H4 (cell line): ENCODE measurements around the gene LAMTOR3. TPM values are rescaled to one million over a fixed set of nuclear protein-coding genes. Genes with fewer than 3 reads are reported as not detected.

ENCODE experiments used
- DNase-seq: peaks from one replicate; pipeline ENCODE4 v3.0.0-alpha.2; 2015; ENCODE audit warnings: low spot score
- total RNA-seq: library from RNA; depleted of rRNA; stranded (reverse); fragments of >200 nt; shearing (Covaris generic); gene quantifications from 2 replicates; pipeline ENCODE4 v1.2.3, GENCODE V29; 2014; rRNA removed

The LAMTOR3 gene, protein sequence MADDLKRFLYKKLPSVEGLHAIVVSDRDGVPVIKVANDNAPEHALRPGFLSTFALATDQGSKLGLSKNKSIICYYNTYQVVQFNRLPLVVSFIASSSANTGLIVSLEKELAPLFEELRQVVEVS
- 60.3 and 78.0 TPM in 2 replicates for total RNA-seq

DNA sequence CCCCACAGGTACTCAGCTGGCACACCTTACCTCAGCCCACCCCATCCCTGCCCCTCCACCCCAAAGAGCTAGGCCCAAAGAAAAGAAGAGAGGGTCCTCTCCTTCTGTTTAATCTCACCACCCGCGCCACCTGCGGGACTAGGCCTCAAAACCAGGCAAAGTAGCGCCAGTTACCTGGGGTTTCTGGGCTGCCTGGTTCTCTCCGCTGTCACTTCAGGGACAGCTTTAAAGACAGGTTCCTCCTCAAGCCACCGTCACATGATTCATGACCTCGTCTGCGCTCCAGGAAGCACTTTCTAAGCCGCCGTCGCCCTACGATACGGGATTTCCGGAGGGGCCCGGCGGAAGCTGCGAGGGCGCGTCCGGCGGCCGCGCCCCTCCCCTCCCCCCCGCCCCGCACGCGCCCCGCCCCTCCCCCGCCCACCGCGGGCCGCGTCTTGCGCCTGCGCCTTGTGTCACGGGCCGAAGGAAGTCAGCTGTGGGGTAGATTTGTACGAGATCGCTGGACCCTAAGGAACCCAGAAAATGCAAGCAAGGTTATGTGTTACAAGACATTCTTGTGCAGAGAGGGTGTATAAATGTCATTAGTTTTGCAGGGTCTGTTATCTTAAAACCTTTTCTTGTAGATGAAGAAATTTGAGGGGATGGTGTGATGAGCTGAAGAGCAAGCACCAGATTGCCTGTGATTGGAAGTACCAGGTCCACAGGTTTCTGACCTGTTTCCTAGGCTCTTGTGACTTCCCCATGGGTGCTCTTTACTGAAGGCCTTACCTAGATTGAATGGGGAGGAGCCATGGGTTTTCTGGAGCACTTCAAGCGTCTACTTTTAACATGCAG, at the start of gene LAMTOR3:
Gene LAMTOR3, minus strand, starts transcription at position 267 of the 837 bp plus-strand sequence. CDS start 464 bp downstream, outside the sequence.
- peak; percentile 91 for DNase-seq

- no peak for DNase-seq
Observed at GRCh38 chr4:99938243-99938753, 44.1 kb upstream of the LAMTOR3 start.

DNA sequence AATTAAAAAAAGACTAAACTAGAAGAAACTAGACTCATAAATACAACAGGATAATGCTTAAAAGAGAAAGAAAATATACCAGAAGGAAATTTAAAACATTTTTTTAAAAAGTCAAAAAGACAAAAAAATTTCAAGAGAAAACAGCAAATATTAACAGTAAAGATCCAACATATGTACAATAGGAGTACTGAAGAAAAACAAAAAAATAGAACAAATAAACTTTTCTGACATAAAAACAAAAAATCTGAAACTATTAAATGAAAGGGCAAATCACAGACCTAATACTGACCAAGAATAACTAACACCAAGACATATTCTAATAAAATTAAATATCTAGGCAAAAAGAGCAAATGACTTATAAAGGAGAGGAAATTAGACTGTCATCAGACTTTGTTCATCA, 40.7 kb upstream of the LAMTOR3 start:
- DNase-seq, result no peak

DNA sequence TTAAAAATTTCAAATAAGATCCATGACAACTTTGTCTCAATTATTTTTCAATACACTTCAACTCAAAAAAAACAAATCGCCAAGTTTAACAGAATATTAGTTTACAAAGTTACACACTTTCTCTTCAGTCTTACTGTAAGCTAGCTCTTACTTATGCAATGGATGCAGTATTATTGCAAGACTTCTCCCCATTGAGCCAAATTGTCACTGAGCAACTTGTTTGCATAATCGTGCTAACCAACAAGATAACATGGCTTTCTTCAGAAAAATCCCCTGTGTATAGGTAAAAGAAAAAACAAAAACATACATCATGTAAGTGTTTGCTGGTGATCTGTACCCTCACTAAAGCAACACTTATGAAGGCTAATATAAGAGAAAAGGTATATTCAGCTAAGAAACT, 33.3 kb upstream of the LAMTOR3 start:
- no peak for DNase-seq

GRCh38 chr4:99921174-99921573, 26.9 kb upstream of the LAMTOR3 start:
- no peak for DNase-seq

DNA sequence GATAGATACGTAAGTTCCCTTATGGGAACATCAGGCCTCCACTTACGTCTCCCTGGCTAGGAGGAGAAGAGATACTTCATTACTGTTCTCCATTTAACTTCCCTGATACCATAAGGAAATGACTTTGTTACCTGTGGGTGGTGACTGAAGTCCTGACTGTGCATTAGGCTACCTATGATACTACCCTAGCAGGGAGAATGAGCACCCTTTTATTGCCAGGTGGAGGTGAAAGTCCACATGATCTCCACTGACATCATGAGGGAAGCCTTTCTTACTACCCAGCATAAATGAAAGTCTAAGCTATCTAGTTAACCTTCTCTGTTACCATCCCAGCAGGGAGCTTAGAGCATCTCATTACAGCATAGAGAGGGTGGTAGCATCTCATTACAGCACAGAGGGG, 24.4 kb upstream of the LAMTOR3 start:
- DNase-seq, result no peak

GRCh38 chr4:99917575-99917974, 23.3 kb upstream of the LAMTOR3 start:
- no peak for DNase-seq

- no peak for DNase-seq
Observed at GRCh38 chr4:99915449-99915848, 21.2 kb upstream of the LAMTOR3 start.

DNA sequence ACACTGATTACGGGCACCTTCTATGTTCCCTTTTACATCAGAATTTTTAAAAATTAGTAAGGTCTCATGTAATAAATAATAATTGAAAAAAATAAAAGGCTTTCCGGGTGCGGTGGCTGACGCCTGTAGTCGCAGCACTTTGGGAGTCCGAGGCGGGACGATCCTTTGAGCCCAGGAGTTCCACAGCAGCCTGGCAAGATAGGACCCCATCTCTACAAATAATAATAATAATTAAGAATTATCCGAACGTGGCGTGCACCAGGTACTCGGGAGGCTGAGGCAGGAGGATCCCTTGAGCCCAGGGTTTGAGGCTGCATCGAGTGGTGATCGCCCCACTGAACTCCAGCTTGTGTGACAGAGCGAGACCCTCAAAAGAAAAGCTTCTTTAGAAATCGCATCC, 771 bp upstream of the LAMTOR3 start:
- DNase-seq, result no peak

DNA sequence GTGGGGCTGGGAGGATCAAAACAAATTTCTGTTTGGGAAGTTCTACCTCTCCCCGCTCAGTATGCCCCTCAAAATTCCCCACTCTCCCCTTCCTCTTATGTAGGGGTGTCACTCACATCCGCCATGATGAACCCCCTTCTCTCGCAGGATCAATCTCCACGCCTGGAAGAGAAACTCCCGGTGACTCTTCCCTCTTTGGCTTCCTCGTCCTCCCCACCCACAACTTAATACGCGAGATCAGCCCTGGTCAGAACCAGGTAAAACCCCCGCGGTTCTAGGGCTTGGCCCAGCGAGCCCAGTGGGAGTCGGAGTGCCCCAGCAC, 427 bp downstream of the LAMTOR3 start:
- no peak for DNase-seq

DNA sequence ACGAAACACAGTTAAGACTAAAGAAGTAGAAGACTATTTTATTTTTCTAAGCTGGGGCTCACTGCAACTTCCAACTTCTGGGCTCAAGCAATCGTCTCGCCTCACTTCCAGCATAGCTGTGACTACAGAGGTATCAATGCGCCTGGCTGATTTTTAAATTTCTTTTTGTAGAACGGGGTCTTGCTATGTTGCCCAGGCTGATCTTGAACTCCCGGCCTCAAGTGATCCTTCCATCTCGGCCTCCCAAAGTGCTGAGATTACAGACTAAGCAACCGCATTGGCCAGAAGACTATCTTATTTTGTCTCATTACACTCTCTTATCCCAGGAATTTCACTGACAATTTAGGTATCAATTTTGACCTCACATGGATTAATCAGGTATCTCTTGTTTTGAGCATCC, 1.2 kb downstream of the LAMTOR3 start:
- no peak for DNase-seq

GRCh38 chr4:99891351-99891750, 2.9 kb downstream of the LAMTOR3 start:
- no peak for DNase-seq

GRCh38 chr4:99887837-99888236, 6.4 kb downstream of the LAMTOR3 start:
- DNase-seq, result no peak

DNA sequence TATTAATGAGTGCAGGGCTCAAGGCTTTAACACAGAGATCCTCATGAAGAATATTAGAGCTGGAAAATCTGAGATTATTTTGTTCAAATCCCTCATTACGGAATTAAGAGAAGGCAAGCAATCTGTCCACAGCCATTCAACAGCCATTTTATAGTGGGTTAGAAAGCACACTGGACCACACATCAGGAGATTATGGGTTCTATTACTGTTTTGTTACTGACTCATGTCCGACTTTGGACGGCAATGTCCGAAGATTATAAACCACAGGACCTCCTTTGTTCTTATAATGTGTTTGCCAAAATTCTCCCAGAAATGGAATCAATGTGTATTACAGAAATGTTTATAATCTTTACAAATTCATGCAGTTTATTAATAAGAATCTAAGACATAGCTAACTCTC, 8.1 kb downstream of the LAMTOR3 start:
- DNase-seq, result no peak

DNA sequence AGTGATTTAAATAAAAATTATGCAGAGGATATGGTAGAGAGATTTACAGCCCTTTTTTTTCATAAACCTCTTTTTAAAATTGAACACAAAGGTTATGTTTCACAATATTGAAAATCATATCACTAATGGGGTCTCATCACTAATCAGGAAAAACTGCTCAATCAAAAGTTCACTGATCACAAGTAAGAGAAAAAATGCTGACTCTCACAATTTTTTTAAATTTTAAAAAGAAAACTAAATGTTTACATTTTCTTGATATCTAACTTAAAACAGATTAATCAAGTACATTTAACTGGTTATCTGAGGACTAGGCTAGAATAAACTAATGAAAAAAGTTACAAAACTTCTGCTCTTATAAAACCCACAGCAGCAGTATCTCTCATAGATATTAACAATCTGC, 8.5 kb downstream of the LAMTOR3 start:
- no peak for DNase-seq

- DNase-seq, result peak; percentile 41
Observed at GRCh38 chr4:99885063-99885664, 9.1 kb downstream of the LAMTOR3 start.

DNA sequence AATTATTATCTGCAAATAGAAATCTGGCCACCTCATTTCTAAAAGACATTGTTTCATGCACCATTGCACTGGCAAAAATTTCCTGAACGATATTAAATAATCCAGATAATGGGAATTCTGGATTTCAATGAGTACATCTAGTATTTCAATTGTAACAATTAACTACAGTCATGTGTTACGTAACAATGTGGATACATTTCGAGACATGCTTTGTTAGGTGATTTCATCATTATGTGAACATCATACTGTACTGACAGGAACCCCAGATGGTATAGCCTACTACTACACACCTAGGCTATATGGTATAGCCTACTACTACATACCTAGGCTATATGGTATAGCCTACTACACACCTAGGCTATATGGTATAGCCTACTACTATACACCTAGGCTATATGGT, 14.8 kb downstream of the LAMTOR3 start:
- DNase-seq, result no peak

DNA sequence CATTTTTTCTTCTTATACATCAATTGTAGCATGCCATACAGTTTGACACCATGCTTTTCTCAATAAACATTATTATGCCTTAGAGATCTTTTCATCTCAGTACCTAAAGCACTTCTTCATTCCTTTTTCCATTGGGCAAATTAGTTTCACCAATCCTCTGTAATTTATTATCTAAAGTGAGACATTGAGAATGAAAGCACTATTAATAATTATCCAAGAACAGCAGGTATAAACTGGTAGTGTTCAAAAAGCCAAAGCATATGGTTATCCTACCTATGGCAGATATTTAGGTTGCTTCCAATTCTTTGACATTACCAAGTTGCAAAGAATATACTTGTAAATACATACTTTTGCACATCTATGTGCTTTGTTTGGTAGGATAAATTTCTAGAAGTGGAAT, 15.6 kb downstream of the LAMTOR3 start:
- no peak for DNase-seq

DNA sequence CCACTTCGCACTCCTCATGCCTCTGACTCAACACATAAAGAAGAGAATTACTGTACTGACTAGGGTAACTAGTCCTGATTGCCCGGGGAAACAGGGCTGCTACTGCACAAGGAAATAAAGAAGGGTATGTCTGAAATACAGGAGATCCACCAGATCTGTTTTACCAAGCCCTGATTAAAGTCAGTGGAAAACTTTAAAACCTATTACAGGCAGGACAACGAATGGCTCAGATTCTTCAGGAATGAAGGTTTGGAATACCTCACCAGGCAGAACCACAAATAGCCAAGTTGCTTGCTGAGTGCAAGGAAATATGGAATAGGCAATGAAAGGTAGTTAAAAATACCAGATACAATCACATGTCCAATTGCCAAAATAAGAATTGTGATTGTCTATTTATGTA, 17.3 kb downstream of the LAMTOR3 start:
- DNase-seq, result no peak

DNA sequence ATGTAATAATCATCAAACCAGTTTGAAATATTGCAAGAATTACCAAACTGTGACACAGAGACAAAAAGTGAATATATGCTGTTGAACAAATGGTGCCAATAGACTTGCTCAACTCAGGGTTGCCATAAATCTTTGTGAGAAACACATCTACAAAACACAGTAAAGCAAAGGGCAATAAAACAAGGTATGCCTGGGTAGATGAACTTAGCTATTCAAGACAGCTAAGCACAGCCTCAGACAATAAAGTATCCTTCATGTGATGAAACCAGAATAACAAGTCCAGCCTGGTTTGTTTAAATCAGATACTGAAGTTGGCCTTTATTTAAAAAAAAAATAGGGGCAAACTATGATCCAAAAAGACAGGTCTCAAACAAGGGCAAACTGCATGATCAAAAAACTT, 19.2 kb downstream of the LAMTOR3 start:
- no peak for DNase-seq

GRCh38 chr4:99872570-99872969, 21.7 kb downstream of the LAMTOR3 start:
- DNase-seq, result no peak

- DNase-seq, result no peak
Observed at GRCh38 chr4:99868126-99868596, 26.1 kb downstream of the LAMTOR3 start.

DNA sequence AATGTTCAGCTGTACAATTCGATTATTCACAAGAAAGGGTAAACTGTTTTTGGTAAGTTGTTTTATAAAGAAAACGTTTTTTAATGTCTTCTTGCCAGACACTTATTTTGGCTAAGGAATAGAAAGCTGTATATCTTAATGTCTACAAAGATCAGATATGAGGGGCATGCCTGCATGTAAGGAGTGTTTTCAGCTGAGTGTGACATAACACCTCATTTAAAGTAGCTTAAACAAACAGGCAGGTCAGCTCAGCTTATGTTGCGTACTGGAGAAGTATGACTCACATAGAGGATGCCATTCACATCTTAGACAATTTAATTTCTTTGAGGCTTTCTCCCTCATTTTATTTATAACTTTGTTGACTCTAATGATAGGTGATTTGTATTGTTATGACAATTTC, 30.4 kb downstream of the LAMTOR3 start:
- peak; percentile 57 for DNase-seq
